DOHH2 (cell line): ENCODE measurements around the gene WAC.

ENCODE experiments used
- H3F3A ChIP-seq: fragments of 200-600 bp; sonication (generic), shearing (Covaris generic); 2 replicates; pipeline ENCODE4 v1.6.0; 2016; ENCODE audit warnings: antibody characterized with exemption, mild to moderate bottlenecking; ENCODE audit not compliant: control insufficient read depth, insufficient read depth
- H3K27ac ChIP-seq: fragments of 200-600 bp; sonication (generic); 2 replicates; pipeline ENCODE4 v1.5.1; 2014; ENCODE audit warnings: low read depth, mild to moderate bottlenecking, low read length, moderate library complexity
- H3K27me3 ChIP-seq: fragments of 200-600 bp; sonication (generic); 2 replicates; pipeline ENCODE4 v1.6.1; 2014; ENCODE audit warnings: mild to moderate bottlenecking, low read length, mixed read lengths; ENCODE audit not compliant: control insufficient read depth
- H3K36me3 ChIP-seq: fragments of 200-600 bp; sonication (generic); 2 replicates; pipeline ENCODE4 v1.6.1; 2014; ENCODE audit warnings: mild to moderate bottlenecking, low read length, moderate library complexity, mixed read lengths; ENCODE audit not compliant: control insufficient read depth
- H3K4me1 ChIP-seq: fragments of 200-600 bp; sonication (generic); 2 replicates; pipeline ENCODE4 v1.6.1; 2014; ENCODE audit warnings: mild to moderate bottlenecking, low read length, mixed read lengths; ENCODE audit not compliant: control insufficient read depth
- H3K4me2 ChIP-seq: fragments of 200-600 bp; sonication (generic); 2 replicates; pipeline ENCODE4 v1.6.0; 2014; ENCODE audit warnings: mild to moderate bottlenecking, low read length, moderate library complexity
- H3K4me3 ChIP-seq: fragments of 200-600 bp; sonication (generic); 2 replicates; pipeline ENCODE4 v1.5.1; 2014; ENCODE audit warnings: mild to moderate bottlenecking, low read length, mixed read lengths
- H3K79me2 ChIP-seq: fragments of 200-600 bp; sonication (generic); 2 replicates; pipeline ENCODE4 v1.6.1; 2014; ENCODE audit warnings: mild to moderate bottlenecking, low read length, mixed read lengths; ENCODE audit not compliant: control insufficient read depth
- H3K9me2 ChIP-seq: fragments of 200-600 bp; sonication (generic); replicated peaks from 2 replicates; pipeline ENCODE4 v1.6.1; 2014; ENCODE audit warnings: mild to moderate bottlenecking, low read length, mixed read lengths; ENCODE audit not compliant: control insufficient read depth
- H3K9me3 ChIP-seq: fragments of 200-600 bp; sonication (generic); 2 replicates; pipeline ENCODE4 v1.6.1; 2014; ENCODE audit warnings: antibody characterized with exemption, low read length, mixed read lengths; ENCODE audit not compliant: control insufficient read depth, insufficient read depth
- H4K20me1 ChIP-seq: fragments of 200-600 bp; sonication (generic); 2 replicates; pipeline ENCODE4 v1.6.0; 2014; ENCODE audit warnings: low read depth, mild to moderate bottlenecking, antibody characterized with exemption, low read length, moderate library complexity; ENCODE audit not compliant: control insufficient read depth, insufficient read depth
- EZH2phosphoT487 ChIP-seq: fragments of 200-600 bp; sonication (generic); IDR thresholded peaks from 2 replicates; pipeline ENCODE4 v1.6.1; 2017; ENCODE audit warnings: borderline replicate concordance, mild to moderate bottlenecking, antibody characterized with exemption, low read length, moderate library complexity, mixed read lengths
- TF ChIP-seq, protein P1 (sequence below): fragments of 200-600 bp; sonication (generic); IDR thresholded peaks from one replicate; pipeline ENCODE4 v1.5.1; 2014; ENCODE audit warnings: antibody characterized with exemption, mild to moderate bottlenecking, low read depth, low read length; ENCODE audit not compliant: poor library complexity, severe bottlenecking

The WAC gene

DNA sequence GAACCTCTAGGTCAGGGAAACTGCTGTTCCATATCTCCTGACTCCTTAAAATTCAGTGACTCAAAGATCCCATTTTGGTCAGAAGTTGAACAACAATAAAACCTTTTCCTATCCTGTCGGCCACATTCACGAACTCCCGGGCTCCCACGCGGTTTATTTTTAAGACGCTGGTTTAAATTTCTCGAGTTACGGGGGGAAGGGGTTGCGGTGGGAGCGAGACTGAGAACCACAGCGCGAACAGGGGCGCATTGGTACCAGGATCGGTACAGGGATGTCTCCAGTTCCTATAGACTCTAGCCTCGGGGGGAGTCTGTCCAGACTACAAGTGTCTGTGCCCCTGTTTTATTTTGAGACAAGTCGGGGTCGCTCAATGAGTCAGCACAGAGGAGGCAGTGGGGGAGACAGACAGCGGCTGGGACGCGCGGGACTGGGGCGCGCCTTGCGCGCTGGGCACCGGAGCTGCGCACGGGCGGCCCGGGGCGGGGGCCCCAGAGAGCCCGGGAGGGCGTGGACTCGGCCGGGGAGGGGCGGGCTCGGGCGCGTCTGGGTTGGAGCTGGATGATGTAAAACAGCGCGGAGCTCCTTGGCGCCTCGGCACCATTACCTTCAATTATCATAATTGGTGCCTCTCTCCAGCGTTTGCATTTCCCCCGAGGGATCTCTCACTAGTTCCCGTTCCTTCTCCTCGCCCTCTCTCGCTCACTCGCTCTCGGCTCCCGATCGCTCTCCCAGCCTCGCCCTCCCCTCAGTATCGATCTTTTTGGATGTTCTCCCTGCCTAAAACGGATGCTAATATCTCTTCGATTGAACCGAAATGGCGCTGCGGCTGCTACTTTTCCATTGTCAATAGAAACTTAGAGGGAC is 135.7 kb downstream of the WAC start:
- H3K9me3 ChIP-seq = no peaks in the 10 kb centered on the region
- no peak overlapping the region for H3K4me2 ChIP-seq
- no peaks in the 10 kb centered on the region for H3K79me2 ChIP-seq
- H3F3A ChIP-seq = no peaks in the 10 kb centered on the region
- TF ChIP-seq, protein P1, sequence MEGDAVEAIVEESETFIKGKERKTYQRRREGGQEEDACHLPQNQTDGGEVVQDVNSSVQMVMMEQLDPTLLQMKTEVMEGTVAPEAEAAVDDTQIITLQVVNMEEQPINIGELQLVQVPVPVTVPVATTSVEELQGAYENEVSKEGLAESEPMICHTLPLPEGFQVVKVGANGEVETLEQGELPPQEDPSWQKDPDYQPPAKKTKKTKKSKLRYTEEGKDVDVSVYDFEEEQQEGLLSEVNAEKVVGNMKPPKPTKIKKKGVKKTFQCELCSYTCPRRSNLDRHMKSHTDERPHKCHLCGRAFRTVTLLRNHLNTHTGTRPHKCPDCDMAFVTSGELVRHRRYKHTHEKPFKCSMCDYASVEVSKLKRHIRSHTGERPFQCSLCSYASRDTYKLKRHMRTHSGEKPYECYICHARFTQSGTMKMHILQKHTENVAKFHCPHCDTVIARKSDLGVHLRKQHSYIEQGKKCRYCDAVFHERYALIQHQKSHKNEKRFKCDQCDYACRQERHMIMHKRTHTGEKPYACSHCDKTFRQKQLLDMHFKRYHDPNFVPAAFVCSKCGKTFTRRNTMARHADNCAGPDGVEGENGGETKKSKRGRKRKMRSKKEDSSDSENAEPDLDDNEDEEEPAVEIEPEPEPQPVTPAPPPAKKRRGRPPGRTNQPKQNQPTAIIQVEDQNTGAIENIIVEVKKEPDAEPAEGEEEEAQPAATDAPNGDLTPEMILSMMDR = no peak
- no peak for TF ChIP-seq EZH2phosphoT487
- H3K27ac ChIP-seq = no peak overlapping the region
- H3K4me1 ChIP-seq = no peaks in the 10 kb centered on the region
- H3K4me3 ChIP-seq = no peak overlapping the region
- H4K20me1 ChIP-seq = no peaks in the 10 kb centered on the region
- no peaks in the 10 kb centered on the region for H3K9me2 ChIP-seq
- no peaks in the 10 kb centered on the region for H3K36me3 ChIP-seq
- H3K27me3 ChIP-seq = peaks cover 13% of the 10 kb centered on the region

- Histone ChIP-seq H3K9me2 (no peaks in the 10 kb centered on the region), H3F3A (no peaks in the 10 kb centered on the region), H3K27me3 (peaks cover 20% of the 10 kb centered on the region), H3K4me2 (no peak overlapping the region), H3K79me2 (no peaks in the 10 kb centered on the region), H3K9me3 (no peaks in the 10 kb centered on the region), H3K4me1 (no peaks in the 10 kb centered on the region), H3K4me3 (no peak overlapping the region), H3K36me3 (no peaks in the 10 kb centered on the region), H4K20me1 (no peaks in the 10 kb centered on the region), H3K27ac (no peak overlapping the region)
- TF ChIP-seq, protein P1 = no peak
- TF ChIP-seq EZH2phosphoT487 = no peak
Measured at GRCh38 chr10:28669227-28670173, 136.6 kb downstream of the WAC start.
